ENCODE results near the gene ZFHX2. TPM values are rescaled to one million over a fixed set of nuclear protein-coding genes. Genes with fewer than 3 reads are reported as not detected.

The ZFHX2 gene
- total RNA-seq, 1 experiment from 2014 or later = 0.03 TPM

DNA sequence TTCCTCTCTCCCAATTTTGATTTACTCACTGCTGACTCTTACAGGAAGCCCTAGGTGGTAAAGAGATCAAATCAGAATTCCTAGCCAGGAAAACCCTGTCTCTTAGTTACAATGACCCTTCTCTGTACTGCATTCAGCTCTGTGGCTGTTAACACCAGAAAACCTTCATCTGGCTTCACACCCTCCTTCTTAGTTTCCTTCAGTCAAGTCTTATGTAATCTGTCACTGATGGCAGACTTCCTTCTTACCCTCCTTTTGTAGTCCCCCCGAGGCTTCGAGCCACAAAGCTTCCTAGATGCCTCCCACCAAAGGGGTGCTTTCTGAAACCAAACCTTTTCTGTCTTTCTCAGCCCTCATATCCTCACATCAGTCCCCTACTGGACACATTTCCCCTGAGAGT is 65.5 kb downstream of the ZFHX2 start:
- in situ Hi-C loops (cut with HindIII; ENCODE audit: low sequenced_read_pairs) = no loop called here
- DNase-seq (ENCODE audit: low spot score) = peak; percentile 68

- DNase-seq (ENCODE audit: low spot score) = peak; percentile 62
- in situ Hi-C loops (cut with HindIII; ENCODE audit: low sequenced_read_pairs) = no loop called here
These were observed 66.2 kb downstream of the ZFHX2 start for GRCh38 chr14:23485326-23485725.

GRCh38 chr14:23483236-23483854 is 68.2 kb downstream of the ZFHX2 start:
- in situ Hi-C loops (cut with HindIII; ENCODE audit: low sequenced_read_pairs) = no loop called here
- DNase-seq (ENCODE audit: low spot score) = peak; percentile 91

- in situ Hi-C loops (cut with HindIII; ENCODE audit: low sequenced_read_pairs) = no loop called here
- DNase-seq (ENCODE audit: low spot score) = no peak
These were observed 68.8 kb downstream of the ZFHX2 start for GRCh38 chr14:23482823-23483148.

DNA sequence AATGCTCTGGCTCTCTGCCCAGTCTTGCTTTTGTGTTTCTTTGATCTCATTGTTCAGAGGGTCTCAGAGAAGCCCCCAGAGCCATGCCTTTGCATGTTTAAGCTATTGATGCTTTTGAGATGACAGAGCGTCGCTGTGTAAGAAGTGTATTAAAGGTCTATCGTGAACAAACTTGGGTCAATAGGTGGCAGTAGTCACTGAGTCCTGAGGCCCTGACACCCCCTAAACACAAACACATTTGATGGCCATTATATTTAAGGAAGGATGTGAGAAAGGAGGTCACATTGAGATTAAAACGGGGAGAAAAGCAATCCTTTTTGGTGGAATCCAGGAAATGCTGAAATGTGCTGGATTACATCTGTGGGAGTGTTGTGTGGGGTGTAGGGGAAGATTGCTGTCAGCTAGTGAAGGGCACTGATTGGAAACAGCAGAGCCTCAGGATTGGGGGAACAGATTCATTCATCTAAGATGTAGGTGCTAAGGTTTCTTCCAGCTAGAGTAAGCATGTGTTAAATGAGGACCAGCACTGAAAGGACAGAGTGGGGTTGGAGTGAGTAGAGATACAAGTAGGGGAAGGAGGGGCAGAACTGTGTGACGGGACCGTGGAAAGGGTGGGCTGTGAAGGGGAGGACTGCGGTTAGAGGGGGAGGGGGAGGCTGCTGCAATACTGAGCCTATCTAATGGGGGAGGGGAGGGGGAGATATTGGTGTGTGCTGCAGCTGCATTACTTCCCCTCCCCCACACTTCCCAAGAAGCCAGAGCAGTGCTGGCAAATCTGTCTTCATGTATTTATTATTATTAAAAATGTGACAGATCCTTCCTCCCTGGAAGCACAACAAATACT is 69.4 kb downstream of the ZFHX2 start:
- in situ Hi-C loops (cut with HindIII; ENCODE audit: low sequenced_read_pairs) = no loop called here
- DNase-seq (ENCODE audit: low spot score) = peak; percentile 84

GRCh38 chr14:23481362-23481970 is 70.1 kb downstream of the ZFHX2 start:
- DNase-seq (ENCODE audit: low spot score) = no peak
- in situ Hi-C loops (cut with HindIII; ENCODE audit: low sequenced_read_pairs) = no loop called here

DNA sequence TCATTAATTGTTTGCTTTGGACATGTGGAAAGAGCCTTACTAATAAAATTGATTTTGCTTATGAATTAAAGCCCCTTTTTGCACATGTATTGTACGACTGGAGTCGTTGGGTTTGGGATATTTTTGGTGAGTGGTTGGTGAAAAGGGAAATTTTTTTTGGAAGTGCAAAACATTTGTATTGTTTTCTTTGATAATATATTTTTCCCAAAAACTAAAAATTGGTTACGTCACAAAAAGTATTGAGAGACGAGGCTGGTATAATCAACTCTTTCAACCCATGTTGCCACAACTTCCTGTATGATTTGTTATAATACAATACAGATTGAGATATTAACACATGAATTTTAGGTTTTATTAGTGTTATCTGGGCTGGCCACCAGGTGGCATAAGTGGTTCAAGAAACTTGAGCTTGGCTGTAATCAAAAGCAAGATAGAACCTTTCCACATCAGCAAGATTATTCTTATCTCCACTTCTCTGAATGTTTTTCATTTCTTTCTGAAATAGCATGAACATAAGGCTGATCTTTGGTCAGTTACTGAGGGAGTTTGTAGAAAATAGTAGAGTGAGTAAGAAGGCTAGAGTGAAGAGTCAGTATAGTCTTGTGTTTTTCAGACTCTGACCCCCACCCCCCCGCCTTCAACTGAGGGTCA is 73.3 kb downstream of the ZFHX2 start:
- in situ Hi-C loops (cut with HindIII; ENCODE audit: low sequenced_read_pairs) = no loop called here
- peak; percentile 81 for DNase-seq (ENCODE audit: low spot score)

DNA sequence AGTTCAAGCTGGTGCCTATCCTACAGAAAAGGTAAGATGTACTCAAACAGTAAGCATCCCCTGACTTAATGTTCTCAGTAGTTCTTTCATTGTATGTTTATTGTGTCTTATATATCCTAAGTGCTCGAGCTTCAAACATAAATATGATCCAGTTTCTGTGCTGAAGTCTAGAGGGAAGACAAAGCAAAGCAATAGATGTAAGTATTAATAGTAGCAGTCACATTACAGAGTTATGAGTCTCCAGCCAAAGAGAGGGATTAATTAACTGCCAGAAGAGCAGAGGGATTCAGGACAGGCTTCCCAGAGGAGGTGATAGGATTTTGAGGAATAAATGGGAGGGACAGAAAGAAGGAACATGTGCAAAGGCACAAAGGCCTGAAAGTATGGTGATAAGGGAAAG is 80.6 kb downstream of the ZFHX2 start:
- in situ Hi-C loops (cut with HindIII; ENCODE audit: low sequenced_read_pairs) = no loop called here

More for the DNA sequence above, 80.6 kb downstream of the ZFHX2 start:
- no peak for DNase-seq (ENCODE audit: low spot score)

Other genes starting within 250 kb of the ZFHX2 start
- 3.9 and 9.6 TPM in 2 replicates for gene PPP1R3E, start 248.9 kb downstream of the ZFHX2 start, total RNA-seq (2014; rRNA removed; shearing (Covaris generic))
- gene BCL2L2, start 244.9 kb downstream of the ZFHX2 start, total RNA-seq (2014; rRNA removed; shearing (Covaris generic)) = 16.4 and 17.3 TPM in 2 replicates
- 112 and 138 TPM in 2 replicates for gene PABPN1, start 230.3 kb downstream of the ZFHX2 start, total RNA-seq (2014; rRNA removed; shearing (Covaris generic))
- 21.3 and 25.9 TPM in 2 replicates for gene SLC22A17, start 198.9 kb downstream of the ZFHX2 start, total RNA-seq (2014; rRNA removed; shearing (Covaris generic))
- gene EFS, start 186.6 kb downstream of the ZFHX2 start, total RNA-seq (2014; rRNA removed; shearing (Covaris generic)) = not detected in 2 replicates
- not detected in 2 replicates for gene IL25, start 179.0 kb downstream of the ZFHX2 start, total RNA-seq (2014; rRNA removed; shearing (Covaris generic))
- gene CMTM5, start 174.7 kb downstream of the ZFHX2 start, total RNA-seq (2014; rRNA removed; shearing (Covaris generic)) = not detected in 2 replicates
- not detected in 2 replicates for gene MYH6, start 143.5 kb downstream of the ZFHX2 start, total RNA-seq (2014; rRNA removed; shearing (Covaris generic))
- not detected in 2 replicates for gene MYH7, start 116.1 kb downstream of the ZFHX2 start, total RNA-seq (2014; rRNA removed; shearing (Covaris generic))
- 47.6 and 52.1 TPM in 2 replicates for gene NGDN, start 82.1 kb downstream of the ZFHX2 start, total RNA-seq (2014; rRNA removed; shearing (Covaris generic))
- gene THTPA, start 4.5 kb upstream of the ZFHX2 start, total RNA-seq (2014; rRNA removed; shearing (Covaris generic)) = 12.9 and 22.2 TPM in 2 replicates
- 37.0 and 38.9 TPM in 2 replicates for gene AP1G2, start 16.0 kb upstream of the ZFHX2 start, total RNA-seq (2014; rRNA removed; shearing (Covaris generic))
- gene JPH4, start 27.0 kb upstream of the ZFHX2 start, total RNA-seq (2014; rRNA removed; shearing (Covaris generic)) = not detected in 2 replicates
- 0.61 and 3.7 TPM in 2 replicates for gene DHRS2, start 84.6 kb upstream of the ZFHX2 start, total RNA-seq (2014; rRNA removed; shearing (Covaris generic))